HG03039 (cell line): ENCODE results near the gene AKAP7.

Experiments used
- ATAC-seq: cut with Tn5 transposase; IDR thresholded peaks from one replicate; pipeline ENCODE4 v1.9.1; 2021; ENCODE audit warnings: mild to moderate bottlenecking, moderate library complexity; ENCODE audit not compliant: unreplicated experiment

Gene AKAP7

DNA sequence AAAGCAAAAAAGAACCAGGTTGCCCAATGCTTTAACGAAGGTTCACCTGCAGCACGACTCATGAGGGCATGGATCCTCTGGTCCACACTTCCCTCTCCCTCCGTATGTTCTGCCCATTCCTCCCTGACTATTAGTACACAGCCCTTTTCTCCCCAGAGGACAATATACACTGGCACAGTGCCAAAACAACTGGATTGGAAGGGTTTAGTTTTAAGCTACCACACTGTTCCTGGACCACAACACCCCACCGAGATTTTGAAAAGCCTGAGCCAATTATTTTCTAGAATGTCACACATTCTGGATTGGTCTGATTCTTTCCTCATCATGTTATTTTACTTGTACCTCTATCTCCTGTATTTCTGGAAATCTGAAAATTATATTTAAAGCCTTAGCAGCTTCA lies 2.9 kb upstream of the AKAP7 start:
- no peak for ATAC-seq

DNA sequence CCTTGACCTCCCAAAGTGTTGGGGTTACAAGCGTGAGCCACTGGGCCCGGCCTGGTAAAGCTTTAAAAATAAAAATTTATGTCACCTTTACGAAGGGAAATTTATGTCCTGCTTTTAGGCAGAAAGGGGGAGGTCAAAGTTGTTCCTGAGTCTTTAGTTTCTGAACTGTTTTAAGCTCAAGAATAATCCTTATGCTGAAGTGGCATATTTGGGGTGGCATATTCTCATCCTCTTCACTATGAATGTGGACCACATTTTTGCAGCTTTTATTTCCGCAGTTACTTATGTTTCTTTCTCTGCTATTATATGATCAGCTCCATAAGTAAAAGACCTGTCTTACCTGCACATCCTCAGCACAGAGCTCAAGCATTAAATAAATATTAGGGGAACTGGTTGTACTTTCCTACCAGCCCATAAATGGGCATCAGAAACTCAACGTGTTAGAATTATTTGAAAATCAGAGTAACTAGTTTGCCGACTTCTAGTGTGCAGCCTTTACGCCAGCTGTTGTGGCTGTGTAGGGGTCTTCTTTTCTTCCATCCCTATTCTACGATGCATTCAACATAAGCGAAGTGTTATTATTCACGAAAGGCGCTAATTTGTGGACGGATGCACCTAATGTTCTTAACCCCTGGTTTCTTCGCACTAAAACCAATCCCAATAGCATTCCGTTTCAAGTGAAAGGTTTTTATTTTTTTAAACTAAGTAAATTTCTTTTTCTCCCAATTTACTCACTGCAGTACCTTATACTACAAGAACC lies 867 bp upstream of the AKAP7 start:
- no peak for ATAC-seq

DNA sequence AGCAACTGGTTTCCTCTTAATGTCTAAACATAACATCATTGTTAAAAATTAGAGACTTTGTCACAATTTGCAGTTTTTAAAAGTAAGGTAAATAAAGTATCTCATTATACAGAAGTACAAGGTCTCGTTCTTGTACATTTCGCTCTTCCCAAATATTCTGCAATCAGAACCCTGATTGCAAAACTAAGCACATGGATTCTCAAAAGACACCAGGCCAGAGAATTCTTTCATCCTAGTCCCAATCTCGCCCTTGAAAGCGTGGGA lies 355 bp upstream of the AKAP7 start:
- no peak for ATAC-seq

DNA sequence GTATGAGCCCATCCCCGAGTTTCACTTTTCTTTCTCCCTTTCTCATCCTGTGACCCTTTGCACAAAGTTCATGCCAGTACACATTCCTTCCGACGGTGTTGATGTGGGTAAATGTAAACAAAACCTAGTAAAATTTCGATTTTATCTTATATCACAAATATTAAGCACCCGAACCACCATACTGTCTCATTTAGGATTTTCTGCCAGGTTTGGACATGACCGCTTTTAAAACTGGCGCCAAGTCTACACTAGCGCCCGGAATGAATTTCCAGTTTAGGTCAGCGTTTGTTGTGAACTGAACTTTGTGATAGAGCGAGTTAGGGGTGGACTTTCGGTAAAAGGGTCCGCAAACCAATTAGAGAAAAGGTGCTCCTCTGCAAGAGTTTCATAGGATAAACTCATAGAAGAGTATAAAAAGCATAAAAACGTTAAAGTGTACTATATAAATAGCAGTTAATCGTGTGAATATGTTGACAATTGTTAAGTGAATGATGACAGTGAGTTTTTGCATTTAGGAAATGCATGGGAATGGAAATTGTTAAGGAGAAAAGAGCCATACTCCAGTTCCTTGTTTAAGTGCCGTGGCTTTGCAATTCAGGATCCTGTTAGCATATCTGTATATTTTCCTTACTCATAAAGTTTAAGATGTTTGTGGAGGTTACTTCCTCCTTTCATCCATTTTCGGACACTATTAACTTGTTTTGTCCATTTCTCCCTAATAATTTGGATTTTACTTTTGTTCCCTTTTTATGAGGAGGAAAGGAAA lies 937 bp downstream of the AKAP7 start:
- ATAC-seq: no peak

DNA sequence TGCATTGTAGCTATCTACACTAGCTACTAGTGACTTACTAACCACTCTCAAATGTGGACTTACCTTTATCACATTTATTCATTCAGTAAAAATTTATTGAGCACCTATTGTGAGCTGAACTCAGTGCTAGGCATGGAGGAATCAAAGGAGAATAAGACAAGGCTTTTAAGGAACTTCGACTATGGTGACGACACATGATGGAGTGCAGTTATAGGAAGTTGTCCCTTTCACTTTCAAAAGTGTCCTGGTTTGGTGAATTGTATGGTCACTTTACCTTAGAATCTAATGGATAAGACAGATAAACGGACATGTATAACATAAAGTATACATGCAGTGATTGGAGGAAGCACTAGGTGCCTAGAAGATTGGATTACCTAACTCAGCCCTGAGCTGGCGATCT lies 4.3 kb downstream of the AKAP7 start:
- ATAC-seq: no peak

DNA sequence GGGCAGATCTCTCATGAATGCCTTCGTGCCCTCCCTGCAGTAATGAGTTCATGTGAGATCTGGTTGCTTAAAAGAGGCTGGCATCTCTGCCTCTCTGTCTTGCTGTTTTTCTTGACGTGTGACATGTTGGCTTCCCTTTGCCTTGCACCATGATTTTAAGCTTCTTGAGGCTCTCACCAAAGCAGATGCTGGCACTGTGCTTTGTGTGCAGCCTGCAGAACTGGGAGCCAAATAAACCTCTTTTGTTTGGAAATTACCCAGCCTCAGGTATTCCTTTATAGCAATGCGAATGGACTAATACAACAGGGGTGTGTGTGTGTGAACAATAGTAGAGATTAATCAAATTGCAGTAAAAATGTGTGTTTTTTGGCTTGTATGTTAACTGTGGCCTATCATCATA lies 8.1 kb downstream of the AKAP7 start:
- no peak for ATAC-seq

DNA sequence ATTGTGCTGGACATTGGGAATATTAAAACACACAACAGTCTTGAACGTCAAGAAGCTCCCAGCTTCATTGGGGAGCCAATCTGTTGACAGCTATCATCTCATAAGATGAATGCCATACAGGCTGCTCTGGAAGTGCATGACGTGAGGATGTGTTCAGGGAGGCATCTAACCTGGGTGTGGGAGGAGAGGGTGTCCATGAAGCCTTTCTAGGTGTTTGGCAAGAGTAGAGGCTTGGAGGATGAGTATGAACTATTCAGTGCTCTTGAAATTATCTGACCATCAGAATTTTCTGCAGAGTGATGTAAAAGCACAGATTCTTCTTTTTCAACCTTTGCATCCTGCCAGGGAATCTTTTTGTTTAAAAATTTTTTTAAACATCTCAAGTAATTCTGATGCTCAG lies 11.6 kb downstream of the AKAP7 start:
- no peak for ATAC-seq

DNA sequence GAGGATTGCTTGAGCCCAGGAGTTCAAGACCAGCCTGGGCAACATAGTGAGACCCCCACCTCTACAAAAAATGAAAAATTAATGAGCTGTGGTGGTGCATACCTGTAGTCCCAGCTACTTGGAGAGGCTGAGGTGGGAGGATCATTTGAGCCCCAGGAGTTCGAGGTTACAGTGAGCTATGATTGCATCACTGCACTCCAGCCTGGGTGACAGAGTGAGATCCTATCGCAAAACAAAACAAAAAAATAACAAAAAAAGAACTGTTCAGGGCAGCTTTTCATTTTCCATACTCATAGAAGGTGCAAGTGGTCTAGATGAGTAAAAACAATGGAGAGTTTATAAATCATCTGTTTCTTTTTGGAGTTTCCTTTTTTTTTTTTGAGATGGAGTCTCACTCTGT lies 21.1 kb downstream of the AKAP7 start:
- ATAC-seq: no peak

DNA sequence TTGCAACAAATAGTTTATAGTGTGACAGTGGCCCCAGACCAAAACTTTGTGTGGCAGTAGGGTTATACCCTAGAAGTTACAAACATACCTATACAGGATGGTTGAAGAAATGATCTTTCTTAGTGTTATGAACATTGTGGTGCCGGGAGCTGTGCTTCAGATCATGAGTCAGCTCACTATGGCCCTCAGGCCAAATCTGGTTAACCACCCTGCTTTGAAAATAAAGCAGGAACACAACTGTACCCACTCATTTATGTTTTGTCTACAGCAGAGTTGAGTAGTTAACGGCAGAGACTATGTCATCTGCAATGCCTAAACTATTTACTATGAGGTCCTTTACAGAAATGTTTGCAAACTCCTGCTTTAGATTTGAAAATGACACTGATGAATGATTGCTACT lies 24.3 kb downstream of the AKAP7 start:
- no peak for ATAC-seq

DNA sequence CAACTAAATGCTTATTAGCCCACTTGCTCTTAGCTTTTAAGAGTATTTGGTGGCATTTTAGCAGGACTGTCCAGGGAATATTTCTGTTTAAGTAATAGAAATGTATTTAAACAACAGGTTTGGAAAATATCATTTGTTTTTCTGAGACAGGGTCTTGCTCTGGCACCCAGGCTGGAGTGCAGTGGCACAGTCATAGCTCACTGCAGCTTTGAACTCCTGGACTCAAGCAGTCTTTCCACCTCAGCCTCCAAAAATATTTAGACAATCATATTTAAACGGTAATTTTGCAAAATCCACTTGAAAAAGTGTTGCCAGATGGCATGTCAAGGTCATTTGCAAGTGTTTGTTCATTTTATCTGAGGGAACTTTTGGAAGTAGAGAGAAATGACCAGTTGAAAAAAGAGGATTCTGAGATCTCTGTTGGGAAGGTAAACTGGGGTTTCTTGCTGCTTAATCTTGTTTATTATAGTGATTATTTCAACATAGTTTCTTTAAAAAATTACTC lies 25.0 kb downstream of the AKAP7 start:
- no peak for ATAC-seq

DNA sequence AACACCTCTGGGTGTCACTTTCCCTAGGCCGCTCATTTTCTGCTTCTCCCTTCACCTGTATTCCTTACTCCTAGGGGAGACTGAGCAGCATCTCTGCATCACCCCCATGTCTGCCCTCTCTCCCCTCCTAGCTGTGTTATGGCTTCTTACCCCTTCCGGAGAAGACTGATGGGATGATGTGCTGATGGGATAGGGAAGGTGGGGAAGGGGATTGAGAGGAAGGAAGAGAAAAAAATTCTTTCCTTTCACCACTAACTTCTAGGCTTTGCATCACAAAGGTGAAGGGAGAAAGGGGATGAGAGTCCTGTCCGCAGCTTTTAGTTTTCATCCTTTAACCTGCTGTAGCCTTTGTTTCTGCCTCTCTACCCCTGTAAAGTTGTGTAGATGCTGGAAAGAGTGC lies 26.7 kb downstream of the AKAP7 start:
- ATAC-seq: no peak

DNA sequence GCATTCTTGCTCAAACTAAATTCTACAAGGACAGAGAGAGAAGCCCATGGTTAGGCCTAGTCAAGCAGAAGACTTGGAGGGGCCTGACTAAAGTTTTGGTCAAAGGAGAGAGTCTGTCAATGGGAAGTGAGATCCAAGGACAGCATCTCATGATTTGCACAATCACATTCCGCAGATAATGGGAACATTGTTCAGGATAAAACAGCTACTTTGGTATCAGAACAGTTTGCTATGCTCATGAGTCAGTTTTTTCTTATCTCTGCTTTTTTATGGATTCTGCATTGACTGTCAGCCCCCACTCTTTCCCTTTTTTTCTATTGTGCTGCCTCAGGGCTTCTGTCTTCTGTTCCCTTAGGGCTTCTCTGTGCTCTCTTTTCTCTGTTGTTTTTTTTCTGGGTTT lies 28.6 kb downstream of the AKAP7 start:
- no peak for ATAC-seq

DNA sequence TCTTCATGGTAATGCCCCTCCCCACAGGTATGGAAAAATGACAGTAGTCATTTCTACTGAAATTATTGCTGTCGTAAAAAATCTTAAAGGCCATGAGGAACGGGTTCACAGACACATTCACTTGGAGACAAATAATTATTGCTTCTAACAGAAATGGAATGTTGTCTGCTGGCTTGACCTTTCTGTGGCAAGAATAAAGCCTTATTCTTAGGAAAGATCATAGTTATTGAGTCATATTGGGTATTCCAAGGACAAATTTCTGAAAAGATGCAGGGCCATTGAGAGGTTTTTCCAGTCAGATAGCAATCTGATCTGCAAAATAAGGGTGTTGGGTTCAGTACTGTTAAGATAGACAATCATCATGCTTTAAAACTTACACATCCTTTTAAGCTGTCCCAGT lies 29.2 kb downstream of the AKAP7 start:
- ATAC-seq: no peak

DNA sequence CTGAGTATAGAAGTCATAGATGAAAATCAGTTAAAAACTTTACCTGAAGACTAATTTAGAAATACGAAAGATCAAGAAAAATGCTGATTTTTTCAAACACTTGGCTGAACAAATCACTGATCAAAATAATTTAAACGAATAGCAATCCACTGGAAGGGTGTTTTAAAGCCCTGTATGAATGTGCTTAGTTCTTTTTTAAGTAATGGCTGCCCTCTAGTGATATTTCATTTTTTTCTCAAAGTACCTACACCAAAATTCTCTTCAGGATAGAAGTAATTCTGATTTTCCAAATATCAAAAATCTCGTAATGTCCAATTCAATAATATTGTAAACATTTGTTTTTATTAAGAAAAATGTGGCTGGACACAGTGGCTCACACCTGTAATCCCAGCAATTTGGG lies 32.5 kb downstream of the AKAP7 start:
- no peak for ATAC-seq

DNA sequence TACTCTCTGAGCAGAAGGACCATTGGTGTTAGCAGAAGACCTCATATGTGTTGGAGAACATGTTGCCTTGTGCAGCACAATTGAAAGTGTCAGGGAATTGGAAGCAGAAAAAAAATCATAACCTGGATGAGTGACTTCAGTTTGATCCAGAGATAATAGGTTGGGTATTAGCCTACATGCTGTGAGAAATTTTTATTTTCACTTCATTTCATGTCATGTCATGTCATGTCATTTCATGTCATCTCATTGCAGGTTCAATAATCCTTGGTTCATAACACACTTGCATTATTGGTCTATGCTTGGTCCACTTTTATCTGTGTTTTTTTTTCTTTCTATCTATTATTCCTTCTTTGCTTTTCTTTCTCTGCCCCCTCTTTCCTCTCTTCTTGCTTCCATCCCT lies 34.3 kb downstream of the AKAP7 start:
- ATAC-seq: no peak

DNA sequence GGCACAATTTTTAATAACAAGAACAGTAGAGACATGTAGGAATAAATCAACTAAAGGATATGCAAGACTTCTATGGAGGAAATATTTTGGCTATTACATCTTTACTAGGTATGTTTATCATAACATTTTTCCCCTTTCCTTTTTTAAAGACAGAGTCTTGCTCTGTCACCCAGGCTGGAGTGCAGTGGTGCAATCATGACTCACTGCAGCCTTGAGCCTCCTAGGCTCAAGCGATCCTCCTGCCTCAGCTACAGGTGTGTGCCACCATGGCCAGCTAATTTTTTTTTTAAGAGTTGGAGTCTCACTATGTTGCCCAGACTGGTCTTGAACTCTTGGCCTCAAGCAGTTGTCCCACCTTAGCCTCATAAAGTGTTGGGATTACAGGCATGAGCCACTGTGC lies 37.0 kb downstream of the AKAP7 start:
- no peak for ATAC-seq

DNA sequence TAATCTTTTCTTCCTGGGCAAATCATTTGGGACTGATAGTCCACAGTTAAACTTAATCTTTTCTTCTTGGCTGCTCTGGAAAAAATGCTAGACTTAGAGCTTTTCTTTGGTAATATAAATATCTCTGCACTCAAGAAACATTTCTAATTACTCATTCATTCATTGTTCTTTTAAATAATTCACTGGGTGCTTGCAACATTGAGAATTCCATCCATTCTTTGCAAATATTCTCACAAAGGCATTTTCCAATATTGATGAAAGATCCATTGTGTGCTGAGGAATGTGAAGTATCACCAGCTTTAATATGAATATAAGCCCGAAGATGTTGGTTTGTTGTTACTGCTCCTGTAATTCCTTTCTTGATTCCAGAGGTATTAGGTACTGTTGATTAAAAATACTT lies 38.4 kb downstream of the AKAP7 start:
- ATAC-seq: no peak

DNA sequence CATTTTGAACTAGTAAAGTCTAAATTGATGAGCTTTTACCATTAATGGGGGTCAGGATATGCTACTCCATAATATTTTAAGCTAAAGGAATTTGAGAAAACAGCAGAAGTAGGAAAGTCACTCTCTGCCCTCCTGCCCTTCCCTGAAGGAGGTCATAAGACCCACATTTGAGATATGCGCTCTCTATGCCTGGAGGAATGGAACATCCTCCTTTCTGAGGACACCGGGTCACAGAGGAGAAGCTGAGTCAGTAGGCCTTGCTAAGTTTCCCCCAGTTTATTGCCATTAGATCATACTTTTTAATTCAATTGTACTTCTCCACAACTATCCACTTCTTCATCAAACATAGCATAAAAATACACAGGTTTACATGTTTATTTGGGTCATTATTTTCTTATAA lies 40.3 kb downstream of the AKAP7 start:
- no peak for ATAC-seq

DNA sequence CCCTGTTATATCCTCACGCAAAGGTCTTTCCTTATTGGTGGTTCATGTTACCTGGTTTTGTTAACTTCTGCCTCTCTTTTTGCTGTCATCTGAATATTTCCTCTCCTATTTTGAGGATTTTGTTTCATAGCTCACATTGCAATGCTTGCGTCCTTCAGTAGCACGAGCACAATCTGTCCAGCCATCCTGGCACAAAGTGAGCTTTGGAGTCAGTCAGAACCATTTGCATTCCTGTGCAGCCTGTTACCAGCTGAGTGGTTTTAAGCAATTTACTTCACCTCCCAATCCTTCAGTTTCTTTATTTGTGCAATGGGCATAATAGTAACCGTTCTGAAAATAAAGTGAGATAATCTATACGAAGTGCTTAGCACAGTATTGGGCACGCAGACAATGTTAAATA lies 42.7 kb downstream of the AKAP7 start:
- ATAC-seq: no peak

DNA sequence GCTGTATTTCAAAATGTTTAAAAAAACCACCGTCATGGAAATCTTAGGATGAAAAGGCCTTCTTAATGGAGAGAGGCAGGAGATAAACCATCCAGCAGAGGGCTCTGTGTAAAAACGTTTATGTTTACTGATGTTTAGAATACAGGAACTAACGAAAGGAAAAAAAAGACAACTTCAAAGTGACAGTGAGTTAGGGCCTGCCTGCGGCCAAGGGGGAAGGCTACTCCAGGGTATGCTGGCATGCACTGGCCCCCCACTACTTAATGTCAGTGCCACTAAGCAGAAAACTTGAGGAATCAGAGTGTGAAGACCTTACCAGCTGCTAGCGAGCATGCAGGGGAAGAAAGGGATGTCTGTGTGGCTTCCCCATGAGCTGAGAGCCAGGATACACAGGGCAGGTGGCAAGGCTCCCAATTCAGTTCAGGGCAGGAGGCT lies 47.7 kb downstream of the AKAP7 start:
- no peak for ATAC-seq

DNA sequence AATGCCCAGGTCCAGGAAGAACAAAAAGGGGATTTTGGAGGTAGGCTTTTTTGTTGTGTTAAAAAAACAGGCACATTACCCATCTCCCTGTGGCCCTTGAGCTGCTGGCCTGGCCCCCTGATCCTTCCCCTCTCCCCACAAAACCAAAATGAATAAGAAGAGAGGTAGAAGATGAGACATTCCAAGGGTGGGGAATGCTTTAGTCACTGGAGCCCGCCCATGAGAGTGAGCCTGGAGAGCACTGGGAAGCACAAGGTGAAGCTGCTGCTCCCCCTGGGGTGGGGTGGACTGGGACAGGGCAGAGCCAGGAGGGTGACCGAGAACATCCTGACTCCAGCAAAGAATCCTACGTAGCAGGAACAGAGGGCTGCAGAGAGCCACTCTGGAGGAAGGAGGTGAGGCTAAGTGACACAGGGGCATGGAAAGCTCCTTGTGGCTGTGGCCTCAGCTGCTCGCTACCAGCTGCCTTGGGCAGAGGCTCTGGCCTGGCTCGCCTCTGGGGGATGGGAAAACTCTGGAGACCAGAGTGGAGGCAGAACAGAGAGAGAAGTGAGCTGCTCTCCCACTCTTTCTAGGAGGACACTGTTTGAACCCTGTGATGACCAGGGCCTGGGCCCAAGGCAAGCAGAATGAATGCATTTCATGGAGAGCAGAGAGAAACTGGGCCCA lies 48.3 kb downstream of the AKAP7 start:
- no peak for ATAC-seq

DNA sequence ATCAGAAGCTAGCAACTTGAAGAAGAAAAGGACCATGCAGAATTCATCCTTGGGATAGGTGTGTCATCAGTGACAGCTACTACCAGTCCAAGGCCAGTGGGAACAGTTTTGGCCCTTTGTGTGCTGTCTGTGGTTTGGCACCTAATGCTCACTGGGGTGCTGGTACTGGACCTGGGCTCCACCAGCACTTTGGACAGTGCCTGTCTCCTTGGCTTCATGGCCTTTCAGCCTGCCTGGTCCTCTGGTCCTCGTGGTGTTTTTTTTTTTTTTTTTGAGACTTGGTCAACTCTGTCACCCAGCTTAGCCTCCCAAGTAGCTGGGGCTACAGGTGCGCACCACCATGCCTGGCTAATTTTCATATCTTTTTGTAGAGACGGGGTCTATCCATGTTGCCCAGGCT lies 56.3 kb downstream of the AKAP7 start:
- ATAC-seq: no peak
